Skeletal muscle satellite cell (primary cell): ENCODE data around the gene OR10G2.
"Not testable (repeated sequence)": the region's sequence is repeated elsewhere in the genome, so short reads cannot be mapped to it uniquely, and the experiment has no call there.

Experiments used
- H3K27me3 ChIP-seq: 2 replicates; pipeline ENCODE4 v1.7.0; 2013; ENCODE audit warnings: low read length; ENCODE audit not compliant: control insufficient read depth, insufficient read depth
- H3K36me3 ChIP-seq: 2 replicates; pipeline ENCODE4 v1.7.0; 2013; ENCODE audit warnings: mild to moderate bottlenecking, control low read depth, low read length; ENCODE audit not compliant: insufficient read depth
- H3K4me1 ChIP-seq: 2 replicates; pipeline ENCODE4 v1.7.0; 2013; ENCODE audit warnings: low read length; ENCODE audit not compliant: control insufficient read depth, insufficient read depth
- H3K4me2 ChIP-seq: 2 replicates; pipeline ENCODE4 v1.7.0; 2013; ENCODE audit warnings: mild to moderate bottlenecking, low read length
- H3K4me3 ChIP-seq: 2 replicates; pipeline ENCODE4 v1.7.0; 2013; ENCODE audit warnings: low read length
- H3K9ac ChIP-seq: 2 replicates; pipeline ENCODE4 v1.7.0; 2013; ENCODE audit warnings: mild to moderate bottlenecking, low read depth, low read length, moderate library complexity
- H3K9me3 ChIP-seq: replicated peaks from 2 replicates; pipeline ENCODE4 v1.7.0; 2013; ENCODE audit warnings: mild to moderate bottlenecking, control low read depth, low read length

Gene OR10G2

GRCh38 chr14:21647380-21647779, 12.6 kb upstream of the OR10G2 start:
- Histone ChIP-seq H3K4me2 (no peak overlapping the region), H3K27me3 (no peaks in the 10 kb centered on the region), H3K4me3 (no peak overlapping the region), H3K4me1 (no peaks in the 10 kb centered on the region), H3K9me3 (no peaks in the 10 kb centered on the region), H3K9ac (no peak overlapping the region), H3K36me3 (no peaks in the 10 kb centered on the region)

GRCh38 chr14:21643407-21643806, 8.7 kb upstream of the OR10G2 start:
- Histone ChIP-seq H3K9me3 (no peaks in the 10 kb centered on the region), H3K27me3 (no peaks in the 10 kb centered on the region), H3K4me3 (no peak overlapping the region), H3K36me3 (no peaks in the 10 kb centered on the region), H3K9ac (no peak overlapping the region), H3K4me2 (no peak overlapping the region), H3K4me1 (no peaks in the 10 kb centered on the region)

GRCh38 chr14:21642683-21643082, 7.9 kb upstream of the OR10G2 start:
- Histone ChIP-seq H3K27me3 (no peaks in the 10 kb centered on the region), H3K9me3 (no peaks in the 10 kb centered on the region), H3K4me2 (no peak overlapping the region), H3K9ac (no peak overlapping the region), H3K36me3 (no peaks in the 10 kb centered on the region), H3K4me1 (no peaks in the 10 kb centered on the region), H3K4me3 (no peak overlapping the region)

GRCh38 chr14:21631084-21631483, 3.7 kb downstream of the OR10G2 start:
- no peak overlapping the region for H3K4me2 ChIP-seq
- H3K4me3 ChIP-seq = no peak overlapping the region
- no peaks in the 10 kb centered on the region for H3K4me1 ChIP-seq
- no peaks in the 10 kb centered on the region for H3K27me3 ChIP-seq
- no peaks in the 10 kb centered on the region for H3K36me3 ChIP-seq
- H3K9ac ChIP-seq = no peak overlapping the region
- no peaks in the 10 kb centered on the region for H3K9me3 ChIP-seq

- H3K4me3 ChIP-seq, H3K9me3 ChIP-seq, H3K9ac ChIP-seq, H3K4me2 ChIP-seq, H3K4me1 ChIP-seq, H3K27me3 ChIP-seq, H3K36me3 ChIP-seq: not testable (repeated sequence)
Measured at GRCh38 chr14:21630503-21630902, 4.2 kb downstream of the OR10G2 start.

GRCh38 chr14:21626491-21627230, 8.1 kb downstream of the OR10G2 start:
- no peaks in the 10 kb centered on the region for H3K27me3 ChIP-seq
- no peaks in the 10 kb centered on the region for H3K4me1 ChIP-seq
- H3K4me2 ChIP-seq = no peak overlapping the region

GRCh38 chr14:21617614-21618013, 17.1 kb downstream of the OR10G2 start:
- Histone ChIP-seq H3K9me3 (no peaks in the 10 kb centered on the region), H3K4me1 (no peaks in the 10 kb centered on the region), H3K9ac (no peak overlapping the region), H3K4me2 (no peak overlapping the region), H3K4me3 (no peak overlapping the region), H3K36me3 (no peaks in the 10 kb centered on the region), H3K27me3 (no peaks in the 10 kb centered on the region)

More at GRCh38 chr14:21626491-21627230, 8.1 kb downstream of the OR10G2 start:
- Histone ChIP-seq H3K9ac (no peak overlapping the region), H3K4me3 (no peak overlapping the region), H3K36me3 (no peaks in the 10 kb centered on the region), H3K9me3 (no peaks in the 10 kb centered on the region)

- H3K4me1 ChIP-seq = no peaks in the 10 kb centered on the region
- H3K9ac ChIP-seq = no peak overlapping the region
- H3K4me2 ChIP-seq = no peak overlapping the region
- H3K27me3 ChIP-seq = no peaks in the 10 kb centered on the region
- no peaks in the 10 kb centered on the region for H3K36me3 ChIP-seq
- H3K9me3 ChIP-seq = no peaks in the 10 kb centered on the region
- no peak overlapping the region for H3K4me3 ChIP-seq
Measured at GRCh38 chr14:21614240-21614639, 20.5 kb downstream of the OR10G2 start.

GRCh38 chr14:21612324-21612723, 22.4 kb downstream of the OR10G2 start:
- no peak overlapping the region for H3K4me3 ChIP-seq
- no peaks in the 10 kb centered on the region for H3K36me3 ChIP-seq
- H3K27me3 ChIP-seq = no peaks in the 10 kb centered on the region
- H3K4me2 ChIP-seq = no peak overlapping the region
- H3K9ac ChIP-seq = no peak overlapping the region
- H3K9me3 ChIP-seq = no peaks in the 10 kb centered on the region
- H3K4me1 ChIP-seq = no peaks in the 10 kb centered on the region

GRCh38 chr14:21602181-21602580, 32.6 kb downstream of the OR10G2 start:
- H3K36me3 ChIP-seq, H3K27me3 ChIP-seq, H3K4me2 ChIP-seq, H3K9ac ChIP-seq, H3K4me3 ChIP-seq, H3K9me3 ChIP-seq, H3K4me1 ChIP-seq: not testable (repeated sequence)

GRCh38 chr14:21589317-21589716, 45.4 kb downstream of the OR10G2 start:
- Histone ChIP-seq H3K27me3 (no peaks in the 10 kb centered on the region), H3K9me3 (no peaks in the 10 kb centered on the region), H3K4me3 (no peak overlapping the region), H3K9ac (no peak overlapping the region), H3K4me1 (no peaks in the 10 kb centered on the region), H3K36me3 (no peaks in the 10 kb centered on the region), H3K4me2 (no peak overlapping the region)
